Bronchial epithelial cell (primary cell): ENCODE measurements around the gene MMP17. TPM values are rescaled to one million over a fixed set of nuclear protein-coding genes. Genes with fewer than 3 reads are reported as not detected.

ENCODE experiments used
- DNase-seq: peaks from one replicate; pipeline ENCODE4 v3.0.0-alpha.2; 2010; ENCODE audit warnings: low read depth
- FAIRE-seq: peaks from 2 replicates; lab custom pipeline; 2011; peaks lifted over from hg19 to GRCh38; lab: Jason Lieb, UNC
- H3K27me3 ChIP-seq: 2 replicates; pipeline ENCODE4 v1.5.1; 2011; ENCODE audit warnings: low read length; ENCODE audit not compliant: control insufficient read depth, insufficient read depth
- H3K36me3 ChIP-seq: 2 replicates; pipeline ENCODE4 v1.5.1; 2011; ENCODE audit warnings: low read length; ENCODE audit not compliant: control insufficient read depth, insufficient read depth
- H3K4me3 ChIP-seq: 2 replicates; pipeline ENCODE4 v1.5.1; 2011; ENCODE audit warnings: mild to moderate bottlenecking, low read depth, low read length, control low read depth
- total RNA-seq: library from RNA; depleted of rRNA; stranded (reverse); fragments of >200 nt; gene quantifications from 2 replicates; pipeline ENCODE4 v1.2.1, GENCODE V29; 2014
- TF ChIP-seq, protein P1 (sequence below): IDR thresholded peaks from 2 replicates; pipeline ENCODE4 v1.5.1; 2011; ENCODE audit warnings: mild to moderate bottlenecking, moderate library complexity, low read length, control low read depth, inconsistent platforms; ENCODE audit not compliant: insufficient read depth, severe bottlenecking

Gene MMP17
- total RNA-seq, 1 donor from 2014 or later, result 4.5 TPM

DNA sequence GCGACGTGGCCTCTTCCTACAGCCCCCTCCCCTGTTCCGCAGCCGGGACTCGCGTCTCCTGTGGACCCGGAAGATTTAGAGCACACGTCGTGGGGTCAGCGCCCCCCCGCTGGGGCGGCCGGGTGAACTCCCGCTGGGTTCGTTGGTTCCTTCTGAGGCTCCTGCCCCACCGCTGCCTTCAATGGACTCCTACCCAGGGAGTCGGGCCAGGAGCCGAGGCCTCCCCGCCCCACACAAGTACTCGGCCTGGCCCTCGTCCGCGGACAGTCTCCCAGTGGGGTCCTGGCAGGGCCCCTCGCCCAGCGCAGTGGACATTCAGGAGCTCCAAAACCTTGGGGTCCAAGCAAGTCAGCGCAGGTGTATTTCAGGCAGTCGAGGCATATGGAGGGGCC lies 1.2 kb downstream of the MMP17 start:
- FAIRE-seq, result no peak
- no peak for DNase-seq
- no peaks in the 10 kb centered on the region for H3K36me3 ChIP-seq
- H3K27me3 ChIP-seq, result no peaks in the 10 kb centered on the region
- TF ChIP-seq, protein P1, sequence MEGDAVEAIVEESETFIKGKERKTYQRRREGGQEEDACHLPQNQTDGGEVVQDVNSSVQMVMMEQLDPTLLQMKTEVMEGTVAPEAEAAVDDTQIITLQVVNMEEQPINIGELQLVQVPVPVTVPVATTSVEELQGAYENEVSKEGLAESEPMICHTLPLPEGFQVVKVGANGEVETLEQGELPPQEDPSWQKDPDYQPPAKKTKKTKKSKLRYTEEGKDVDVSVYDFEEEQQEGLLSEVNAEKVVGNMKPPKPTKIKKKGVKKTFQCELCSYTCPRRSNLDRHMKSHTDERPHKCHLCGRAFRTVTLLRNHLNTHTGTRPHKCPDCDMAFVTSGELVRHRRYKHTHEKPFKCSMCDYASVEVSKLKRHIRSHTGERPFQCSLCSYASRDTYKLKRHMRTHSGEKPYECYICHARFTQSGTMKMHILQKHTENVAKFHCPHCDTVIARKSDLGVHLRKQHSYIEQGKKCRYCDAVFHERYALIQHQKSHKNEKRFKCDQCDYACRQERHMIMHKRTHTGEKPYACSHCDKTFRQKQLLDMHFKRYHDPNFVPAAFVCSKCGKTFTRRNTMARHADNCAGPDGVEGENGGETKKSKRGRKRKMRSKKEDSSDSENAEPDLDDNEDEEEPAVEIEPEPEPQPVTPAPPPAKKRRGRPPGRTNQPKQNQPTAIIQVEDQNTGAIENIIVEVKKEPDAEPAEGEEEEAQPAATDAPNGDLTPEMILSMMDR, result no peak
- peak overlapping the region; percentile 41 for H3K4me3 ChIP-seq

DNA sequence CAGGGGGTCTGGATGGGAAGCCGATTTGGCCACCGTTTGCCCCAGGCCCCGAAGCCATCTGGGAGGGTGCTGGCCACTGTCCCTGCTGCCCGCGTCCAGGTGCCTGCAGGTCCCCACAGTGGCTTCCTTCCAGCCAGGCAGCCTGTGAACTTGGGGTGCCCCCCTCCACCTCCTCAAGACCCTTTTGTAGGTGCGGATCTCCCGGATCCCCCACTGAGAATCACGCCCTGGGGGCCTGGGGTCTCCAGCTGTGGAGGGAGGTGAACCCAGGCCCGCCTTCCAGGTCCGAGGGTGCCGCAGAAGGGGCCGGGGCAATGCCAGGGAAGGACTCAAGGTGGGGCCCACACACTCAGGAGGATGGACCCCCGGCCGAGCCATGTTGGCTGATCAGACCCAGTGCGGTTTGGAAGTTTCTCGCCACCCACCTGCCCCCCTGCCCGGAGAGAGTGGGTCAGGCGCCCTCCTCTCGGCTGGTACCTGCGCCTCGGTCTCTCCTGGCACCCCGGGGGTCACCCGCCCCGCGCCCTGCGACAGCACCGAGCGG lies 1.7 kb downstream of the MMP17 start:
- TF ChIP-seq, protein P1, result peak; percentile 4
- DNase-seq (no peak), FAIRE-seq (no peak)
- Histone ChIP-seq H3K4me3 (peak overlapping the region; percentile 41), H3K36me3 (no peaks in the 10 kb centered on the region), H3K27me3 (no peaks in the 10 kb centered on the region)

DNA sequence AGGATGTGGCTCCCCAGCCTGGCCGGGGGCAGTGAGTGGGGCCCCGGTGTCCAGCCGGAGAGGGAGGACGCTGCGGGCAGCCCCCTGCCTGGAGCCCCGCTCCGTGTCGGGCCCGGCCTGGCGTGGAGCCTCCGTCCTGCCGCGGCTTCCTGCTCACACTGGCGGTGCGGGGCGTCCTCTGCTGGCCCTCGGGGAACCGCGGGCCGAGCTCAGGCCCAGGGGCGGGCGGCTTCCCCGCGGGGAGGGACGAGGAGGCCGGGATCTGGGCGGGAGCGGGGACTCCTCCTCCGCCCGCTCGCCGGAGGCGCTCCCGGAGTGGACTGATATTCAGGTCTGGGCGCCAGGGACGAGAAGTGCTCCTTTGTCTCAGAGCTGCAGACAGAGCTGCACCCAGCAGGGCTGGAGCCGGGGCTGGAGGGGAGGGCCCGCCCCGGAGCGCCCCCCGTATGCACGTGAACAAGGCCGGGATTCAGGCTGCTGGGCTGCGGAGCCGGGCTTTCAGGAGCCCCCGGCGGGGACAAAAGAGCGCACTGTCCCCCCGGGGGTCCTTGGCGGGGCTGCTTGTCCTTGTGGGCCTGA lies 2.2 kb downstream of the MMP17 start:
- H3K27me3 ChIP-seq, result no peaks in the 10 kb centered on the region
- no peak for FAIRE-seq
- peak; percentile 42 for DNase-seq
- peak overlapping the region; percentile 41 for H3K4me3 ChIP-seq
- H3K36me3 ChIP-seq, result no peaks in the 10 kb centered on the region
- TF ChIP-seq, protein P1, result peak; percentile 78

DNA sequence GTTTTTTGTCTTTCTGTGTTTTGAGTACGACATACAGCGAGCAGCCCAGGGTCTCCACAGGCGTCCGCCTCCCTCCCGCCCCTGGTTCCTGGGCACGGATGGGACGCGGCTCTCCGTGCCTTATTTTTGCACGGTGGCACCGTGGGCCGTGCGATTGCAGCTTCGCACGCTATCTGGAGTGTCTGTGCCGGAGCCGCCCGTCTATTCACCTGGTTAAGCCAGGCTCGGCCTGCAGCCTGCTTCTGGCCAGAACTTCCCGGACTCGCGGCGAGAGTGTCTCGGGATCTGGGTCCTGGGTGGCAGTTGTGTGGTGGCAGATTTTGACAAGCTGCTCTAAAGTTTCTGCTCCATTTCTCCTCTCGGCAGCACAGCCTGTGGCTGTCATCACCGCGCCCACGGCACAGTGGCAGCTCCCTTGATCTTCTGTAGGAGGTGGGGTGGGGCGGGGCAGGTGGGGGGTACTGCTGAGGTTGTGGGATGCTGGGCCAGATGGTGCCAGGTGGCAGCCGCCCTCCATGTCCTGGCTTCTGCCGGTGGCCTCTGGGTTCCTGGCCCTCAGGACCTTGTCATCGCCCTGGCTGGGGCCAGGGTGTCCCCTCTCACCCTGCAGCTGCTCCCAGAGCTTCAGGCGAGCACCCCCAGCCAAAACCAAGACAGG lies 2.9 kb downstream of the MMP17 start:
- peak overlapping the region; percentile 41 for H3K4me3 ChIP-seq
- DNase-seq (no peak), FAIRE-seq (no peak)
- no peaks in the 10 kb centered on the region for H3K36me3 ChIP-seq
- no peaks in the 10 kb centered on the region for H3K27me3 ChIP-seq
- TF ChIP-seq, protein P1, result no peak

DNA sequence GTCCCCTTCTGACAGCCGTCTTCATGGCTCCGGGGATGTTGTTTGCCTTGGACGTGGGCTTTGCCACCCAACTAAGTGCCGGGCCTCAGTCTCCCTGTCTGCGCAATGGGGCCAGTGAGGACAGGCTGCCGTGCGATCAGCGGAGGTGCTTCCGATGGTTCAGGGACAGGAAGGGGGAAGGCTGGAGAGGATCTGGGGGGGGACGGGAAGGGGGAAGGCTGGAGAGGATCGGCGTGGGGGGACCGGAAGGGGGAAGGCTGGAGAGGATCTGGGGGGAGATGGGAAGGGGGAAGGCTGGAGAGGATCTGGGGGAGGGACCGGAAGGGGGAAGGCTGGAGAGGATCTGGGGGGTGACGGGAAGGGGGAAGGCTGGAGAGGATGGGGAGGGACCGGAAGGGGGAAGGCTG lies 3.4 kb downstream of the MMP17 start:
- H3K4me3 ChIP-seq, result peak overlapping the region; percentile 41
- H3K36me3 ChIP-seq, result no peaks in the 10 kb centered on the region
- FAIRE-seq (no peak), DNase-seq (peak; percentile 27)
- TF ChIP-seq, protein P1, result no peak
- H3K27me3 ChIP-seq, result no peaks in the 10 kb centered on the region
